Iris pigment epithelial cell (primary cell): ENCODE results near the gene KIAA1210.

ENCODE experiments used
- DNase-seq: peaks from one replicate; pipeline ENCODE4 v3.0.0-alpha.2; 2011; ENCODE audit warnings: low read depth

Gene KIAA1210

GRCh38 chrX:119090627-119091026 is 37.0 kb downstream of the KIAA1210 start:
- DNase-seq = no peak

- no peak for DNase-seq
Measured at GRCh38 chrX:119089619-119090018, 38.0 kb downstream of the KIAA1210 start.

- no peak for DNase-seq
Measured at GRCh38 chrX:119087121-119087520, 40.5 kb downstream of the KIAA1210 start.

- no peak for DNase-seq
Measured at GRCh38 chrX:119084766-119085165, 42.8 kb downstream of the KIAA1210 start.

- DNase-seq = no peak
Measured at GRCh38 chrX:119082278-119082677, 45.3 kb downstream of the KIAA1210 start.

GRCh38 chrX:119075270-119076025 is 52.2 kb downstream of the KIAA1210 start:
- no peak for DNase-seq

- DNase-seq = no peak
Measured at GRCh38 chrX:119073911-119074310, 53.7 kb downstream of the KIAA1210 start.

- DNase-seq = no peak
Measured at GRCh38 chrX:119073200-119073905, 54.3 kb downstream of the KIAA1210 start.

- peak; percentile 3 for DNase-seq
Measured at GRCh38 chrX:119072744-119073143, 54.9 kb downstream of the KIAA1210 start, which contains the start of gene CT47C1. Gene CT47C1, plus strand, starts transcription at chrX:119072993. Its CDS starts 233 bp downstream, at chrX:119073226.

- DNase-seq = no peak
Measured at GRCh38 chrX:119071381-119071780, 56.2 kb downstream of the KIAA1210 start.

- no peak for DNase-seq
Measured at GRCh38 chrX:119069762-119070161, 57.9 kb downstream of the KIAA1210 start.

- no peak for DNase-seq
Measured at GRCh38 chrX:119069128-119069527, 58.5 kb downstream of the KIAA1210 start.

- DNase-seq = peak; percentile 53
Measured at GRCh38 chrX:119067023-119067739, 60.4 kb downstream of the KIAA1210 start.

- no peak for DNase-seq
Measured at GRCh38 chrX:119063428-119063827, 64.2 kb downstream of the KIAA1210 start.

GRCh38 chrX:119062750-119063374 is 64.8 kb downstream of the KIAA1210 start:
- DNase-seq = peak; percentile 66

- no peak for DNase-seq
Measured at GRCh38 chrX:119055687-119056086, 71.9 kb downstream of the KIAA1210 start.

- DNase-seq = no peak
Measured at GRCh38 chrX:119045884-119046283, 81.7 kb downstream of the KIAA1210 start.

- no peak for DNase-seq
Measured at GRCh38 chrX:119042996-119043395, 84.6 kb downstream of the KIAA1210 start.

- DNase-seq = no peak
Measured at GRCh38 chrX:119042040-119042439, 85.6 kb downstream of the KIAA1210 start.

- peak; percentile 86 for DNase-seq
Measured at GRCh38 chrX:119041175-119041574, 86.4 kb downstream of the KIAA1210 start.

GRCh38 chrX:119040432-119040831 is 87.2 kb downstream of the KIAA1210 start:
- no peak for DNase-seq
